Urinary bladder (tissue), 4 donors: ENCODE results near the gene IL36RN. TPM values are rescaled to one million over a fixed set of nuclear protein-coding genes. Genes with fewer than 3 reads are reported as not detected.

Experiments used
- DNase-seq: peaks from one replicate; pipeline ENCODE4 v3.0.0-alpha.2; 2015; ENCODE audit errors: extremely low spot score
- H3K27ac ChIP-seq: one replicate; pipeline ENCODE4 v1.5.1; 2013; ENCODE audit warnings: low read depth, mild to moderate bottlenecking, moderate library complexity
- H3K36me3 ChIP-seq: one replicate; pipeline ENCODE4 v1.6.1; 2013; ENCODE audit warnings: mild to moderate bottlenecking, moderate library complexity; ENCODE audit not compliant: insufficient read depth
- H3K4me1 ChIP-seq: one replicate; pipeline ENCODE4 v1.6.1; 2013; ENCODE audit warnings: mild to moderate bottlenecking, moderate library complexity; ENCODE audit not compliant: insufficient read depth
- H3K4me3 ChIP-seq: one replicate; pipeline ENCODE4 v1.5.1; 2013; ENCODE audit warnings: low read depth, low read length
- WGBS: extraction: QIAGEN DNeasy Blood & Tissue Kit; methylation state at CpG from one replicate; pipeline ENCODE4 v1.1.7; 2013; 5-methylcytosine and 5-hydroxymethylcytosine counted together
- polyA plus RNA-seq: library from polyadenylated mRNA; stranded (reverse); fragments of 200-250 nt; gene quantifications from one replicate; pipeline ENCODE4 v1.2.3, GENCODE V29; 2013
- small RNA-seq: library from RNA; depleted of rRNA; stranded (forward); fragments of <200 nt; gene quantifications from one replicate; pipeline ENCODE3, GENCODE V24; 2014
- total RNA-seq: library from RNA; depleted of rRNA; stranded (reverse); fragments of >200 nt; gene quantifications from one replicate; pipeline ENCODE4 v1.2.3, GENCODE V29; 2014
- donor health status: healthy with polysubstance abuse.
- donor health status: healthy.

Gene IL36RN
- total and polyA plus RNA-seq, 2 donors = 0.26 TPM; not detected in 1

DNA sequence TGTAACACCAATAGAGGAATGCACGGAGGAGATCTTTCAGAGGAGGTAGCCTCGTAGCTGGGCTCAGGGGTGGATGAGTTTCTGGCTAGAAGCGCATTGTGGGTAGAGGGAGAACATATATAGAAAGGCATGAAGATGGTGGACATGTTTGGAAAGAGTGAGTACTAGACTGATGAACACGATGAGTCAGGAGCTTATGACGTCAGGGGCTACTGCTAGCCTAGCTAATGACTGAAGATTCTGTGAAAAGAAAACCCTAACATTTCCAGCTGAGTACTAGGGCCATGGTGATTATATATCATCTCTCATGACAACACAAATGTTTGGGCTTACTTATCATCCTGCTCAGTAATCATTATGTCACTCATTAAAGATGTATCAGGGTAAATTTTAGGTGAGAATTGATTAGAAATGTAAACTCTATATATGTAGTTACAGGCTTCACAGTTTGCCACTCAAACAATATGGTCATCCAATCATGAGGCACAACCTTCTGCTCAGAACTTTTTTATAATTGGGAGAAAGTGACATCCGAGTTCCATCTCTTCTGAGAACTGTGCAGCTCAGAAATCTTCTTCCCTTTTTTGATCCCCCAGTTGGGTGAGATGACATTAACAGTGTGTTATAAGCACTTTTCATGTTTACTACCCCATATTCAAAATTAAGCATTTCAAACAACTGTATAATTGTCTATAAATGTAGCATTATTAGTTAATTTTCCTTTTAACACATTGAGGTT is 46.2 kb downstream of the IL36RN start:
- Histone ChIP-seq H3K4me1 (no peaks in the 10 kb centered on the region), H3K4me3 (no peak overlapping the region), H3K36me3 (no peaks in the 10 kb centered on the region), H3K27ac (no peak overlapping the region)
- no peak for DNase-seq
- WGBS = 55% methylated on average over 6 of the region's 6 CpGs

DNA sequence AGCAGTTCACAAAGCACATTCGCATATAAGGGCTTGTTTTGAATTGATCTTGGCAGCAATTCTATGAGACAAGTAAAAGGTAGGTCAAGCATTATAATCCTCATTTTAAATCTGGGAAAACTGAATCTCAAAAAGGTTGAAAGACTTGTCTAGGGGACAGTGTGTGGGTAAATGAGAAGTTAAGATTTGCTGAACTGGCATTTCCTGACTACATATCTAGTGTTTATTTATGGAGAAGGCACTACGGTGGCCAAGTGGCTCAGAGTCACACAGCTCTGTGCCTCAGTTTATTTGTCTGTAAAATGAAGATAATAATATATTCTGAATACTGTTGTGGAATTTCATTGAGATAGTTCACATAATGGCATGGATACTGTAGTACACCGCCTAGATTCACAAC is 52.1 kb downstream of the IL36RN start:
- no peak overlapping the region for H3K27ac ChIP-seq
- H3K4me1 ChIP-seq = no peaks in the 10 kb centered on the region
- no peak overlapping the region for H3K4me3 ChIP-seq
- H3K36me3 ChIP-seq = no peaks in the 10 kb centered on the region
- DNase-seq = no peak
- WGBS = 74% methylated on average over 3 of the region's 3 CpGs

DNA sequence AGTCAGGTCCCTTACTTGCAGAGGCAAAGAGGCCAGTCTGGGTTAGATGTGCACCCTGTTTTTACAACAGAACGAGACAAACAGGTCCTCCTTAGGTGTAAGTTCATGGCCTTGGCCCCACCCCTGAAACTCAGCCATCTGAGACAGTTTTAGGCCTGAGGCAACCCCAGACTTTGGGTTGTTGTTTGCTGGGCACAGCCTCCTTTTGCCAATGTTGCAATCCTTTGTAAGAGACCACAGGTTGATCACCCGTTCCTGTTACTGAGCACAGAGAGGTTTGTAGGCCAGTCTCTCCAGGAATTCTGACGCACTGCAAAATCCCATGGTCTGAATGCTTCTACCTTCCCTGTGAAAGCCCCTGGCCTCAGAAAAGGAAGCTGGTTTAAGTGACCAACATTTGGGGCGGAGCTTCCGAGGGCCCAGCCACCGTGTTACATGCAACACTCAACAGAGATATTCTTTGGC is 52.9 kb downstream of the IL36RN start:
- Histone ChIP-seq H3K4me3 (no peak overlapping the region), H3K4me1 (no peaks in the 10 kb centered on the region), H3K36me3 (no peaks in the 10 kb centered on the region), H3K27ac (no peak overlapping the region)
- no peak for DNase-seq
- WGBS = 60% methylated on average over 6 of the region's 6 CpGs

DNA sequence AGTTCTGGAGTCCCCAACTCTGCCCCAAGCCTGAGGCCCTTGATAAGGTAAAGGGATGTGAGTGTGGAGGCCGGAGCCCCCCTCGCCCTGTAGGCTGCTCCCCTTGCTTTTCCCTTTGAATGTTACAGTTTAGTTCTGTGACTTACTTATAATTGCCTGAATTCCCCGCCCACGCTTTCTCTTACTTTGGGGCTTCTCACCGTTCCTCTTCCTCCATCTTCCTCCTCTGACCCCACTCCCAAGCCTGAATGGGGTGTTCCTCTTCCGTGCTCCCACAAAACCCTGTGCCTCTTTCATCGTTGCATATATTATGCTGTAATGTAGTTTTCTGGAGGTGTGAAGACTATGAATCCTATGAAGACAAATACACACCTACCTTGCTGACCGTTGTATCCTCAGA is 53.4 kb downstream of the IL36RN start:
- Histone ChIP-seq H3K4me3 (no peak overlapping the region), H3K27ac (no peak overlapping the region)
- WGBS = 85% methylated on average over 8 of the region's 8 CpGs

DNA sequence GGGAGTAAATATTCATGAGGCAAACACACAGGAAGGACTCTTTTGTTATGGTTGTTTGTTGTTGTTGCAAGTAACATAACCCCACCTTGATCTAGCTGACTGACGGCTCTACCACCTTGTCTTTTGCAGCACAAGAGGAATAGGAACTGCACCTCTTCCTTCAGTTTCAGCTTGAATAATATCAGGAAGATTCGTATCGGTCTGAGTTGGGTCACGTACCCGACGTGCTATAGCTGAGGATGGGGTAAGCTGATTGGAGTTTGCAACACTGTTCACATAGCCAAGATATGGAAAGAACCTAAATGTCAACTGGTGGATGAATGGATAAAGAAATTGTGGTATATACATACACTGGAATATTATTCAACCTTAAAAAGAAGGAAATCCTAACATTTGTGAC is 53.9 kb downstream of the IL36RN start:
- DNase-seq = no peak
- Histone ChIP-seq H3K36me3 (no peaks in the 10 kb centered on the region), H3K27ac (no peak overlapping the region), H3K4me3 (no peak overlapping the region), H3K4me1 (no peaks in the 10 kb centered on the region)
- WGBS = 81% methylated on average over 6 of the region's 6 CpGs

More for the DNA sequence above, 53.4 kb downstream of the IL36RN start:
- Histone ChIP-seq H3K4me1 (no peaks in the 10 kb centered on the region), H3K36me3 (no peaks in the 10 kb centered on the region)
- DNase-seq = no peak

DNA sequence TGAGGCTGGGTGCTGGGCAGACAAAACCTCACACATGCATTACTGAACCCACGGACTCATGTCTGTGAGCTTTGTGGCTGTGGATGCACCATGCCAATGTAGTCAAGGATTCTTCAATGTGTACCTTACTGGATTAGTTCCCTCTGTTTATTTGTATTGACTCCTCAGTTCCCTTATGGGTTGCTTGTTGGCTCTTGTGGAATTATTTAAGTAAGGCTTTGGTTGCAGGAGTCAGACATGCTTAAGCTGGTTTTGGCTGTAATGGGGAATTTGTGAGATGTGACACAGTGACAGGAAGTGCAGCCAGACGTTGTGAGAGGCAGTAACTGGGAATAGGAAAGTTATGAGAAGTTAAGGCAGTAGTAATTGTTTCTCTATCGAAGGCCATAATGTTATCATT is 54.8 kb downstream of the IL36RN start:
- H3K27ac ChIP-seq = no peak overlapping the region
- H3K4me1 ChIP-seq = no peaks in the 10 kb centered on the region
- WGBS = 50% methylated on average over 3 of the region's 3 CpGs
- no peak overlapping the region for H3K4me3 ChIP-seq
- H3K36me3 ChIP-seq = no peaks in the 10 kb centered on the region
- DNase-seq = no peak

Small RNA genes lying within 50 kb of the gene (small RNA-seq; reads per million reads assigned to genes)
- 0.35 reads per million, percentile 23 among the genes with 10 or more reads in this experiment for gene RNU6-1180P

Other genes starting within 250 kb of the IL36RN start
- gene IL1B, start 222.4 kb upstream of the IL36RN start, total RNA-seq = 2.3 TPM
- 7.5 TPM for gene IL1B, start 222.4 kb upstream of the IL36RN start, polyA plus RNA-seq
- gene IL37, start 148.0 kb upstream of the IL36RN start, total RNA-seq = not detected
- gene IL37, start 148.0 kb upstream of the IL36RN start, polyA plus RNA-seq = not detected
- not detected for gene IL36G, start 81.2 kb upstream of the IL36RN start, total RNA-seq
- not detected for gene IL36G, start 81.2 kb upstream of the IL36RN start, polyA plus RNA-seq
- gene IL36A, start 53.7 kb upstream of the IL36RN start, total RNA-seq = not detected
- gene IL36A, start 53.7 kb upstream of the IL36RN start, polyA plus RNA-seq = not detected
- gene IL36B, start 6.3 kb upstream of the IL36RN start, total RNA-seq = not detected
- not detected for gene IL36B, start 6.3 kb upstream of the IL36RN start, polyA plus RNA-seq
- gene IL1F10, start 8.8 kb downstream of the IL36RN start, total RNA-seq = not detected
- gene IL1F10, start 8.8 kb downstream of the IL36RN start, polyA plus RNA-seq = not detected
- 6.7 TPM for gene IL1RN, start 68.4 kb downstream of the IL36RN start, total RNA-seq
- gene IL1RN, start 68.4 kb downstream of the IL36RN start, polyA plus RNA-seq = 4.9 TPM
- gene PSD4, start 114.8 kb downstream of the IL36RN start, total RNA-seq = 9.7 TPM
- gene PSD4, start 114.8 kb downstream of the IL36RN start, polyA plus RNA-seq = 6.3 TPM
- 0.26 TPM for gene PAX8, start 219.7 kb downstream of the IL36RN start, total RNA-seq
- gene PAX8, start 219.7 kb downstream of the IL36RN start, polyA plus RNA-seq = 0.19 TPM